Smooth muscle cell (in vitro differentiated cells): ENCODE results near the gene HSD17B13. TPM values are rescaled to one million over a fixed set of nuclear protein-coding genes. Genes with fewer than 3 reads are reported as not detected.

Experiments
- DNase-seq: peaks from one replicate; lab custom pipeline; 2025; ENCODE audit not compliant: unreplicated experiment; lab: John Stamatoyannopoulos, UW
- H2AFZ ChIP-seq: fragments of 200-600 bp; sonication (generic); 2 replicates; pipeline ENCODE4 v1.6.0; 2016; ENCODE audit warnings: antibody characterized with exemption, low read depth, mild to moderate bottlenecking
- H3F3A ChIP-seq: fragments of 200-600 bp; sonication (generic); 2 replicates; pipeline ENCODE4 v1.6.0; 2017; ENCODE audit warnings: antibody characterized with exemption, low read depth
- H3K27ac ChIP-seq: fragments of 200-600 bp; sonication (generic); 2 replicates; pipeline ENCODE4 v1.5.1; 2016; ENCODE audit warnings: low read depth, mild to moderate bottlenecking
- H3K27me3 ChIP-seq: fragments of 200-600 bp; sonication (generic); 2 replicates; pipeline ENCODE4 v1.6.1; 2016; ENCODE audit warnings: low read depth, mild to moderate bottlenecking
- H3K36me3 ChIP-seq: fragments of 200-600 bp; sonication (generic); 2 replicates; pipeline ENCODE4 v1.5.1; 2016; ENCODE audit warnings: low read depth
- H3K4me1 ChIP-seq: fragments of 200-600 bp; sonication (generic); 2 replicates; pipeline ENCODE4 v1.5.1; 2016; ENCODE audit warnings: low read depth
- H3K4me2 ChIP-seq: fragments of 200-600 bp; sonication (generic); 2 replicates; pipeline ENCODE4 v1.6.0; 2016; ENCODE audit warnings: mild to moderate bottlenecking
- H3K4me3 ChIP-seq: fragments of 200-600 bp; sonication (generic); 2 replicates; pipeline ENCODE4 v1.5.1; 2016; ENCODE audit warnings: mild to moderate bottlenecking
- H3K79me2 ChIP-seq: fragments of 200-600 bp; sonication (generic); 2 replicates; pipeline ENCODE4 v1.6.0; 2016; ENCODE audit warnings: low read depth, mild to moderate bottlenecking
- H3K9ac ChIP-seq: fragments of 200-600 bp; sonication (generic); 2 replicates; pipeline ENCODE4 v1.6.0; 2016; ENCODE audit warnings: low read depth
- H3K9me3 ChIP-seq: fragments of 200-600 bp; sonication (generic); replicated peaks from 2 replicates; pipeline ENCODE4 v1.5.1; 2016; ENCODE audit warnings: low read depth
- H4K20me1 ChIP-seq: fragments of 200-600 bp; sonication (generic); 2 replicates; pipeline ENCODE4 v1.6.0; 2016; ENCODE audit warnings: low read depth
- WGBS: methylation state at CpG from one replicate; pipeline ENCODE4 v1.1.7; 2016; ENCODE audit warnings: low lambda C conversion rate; 5-methylcytosine and 5-hydroxymethylcytosine counted together
- polyA plus RNA-seq: library from polyadenylated mRNA; unstranded; fragments of >200 nt; fragmentation: Nextera tagmentation; extraction: Ambion mirVana; gene quantifications from 2 replicates; pipeline ENCODE4 v1.2.1, GENCODE V29; 2016
- total RNA-seq: library from RNA; depleted of rRNA; stranded (reverse); fragments of >200 nt; gene quantifications from 2 replicates; pipeline ENCODE4 v1.2.3, GENCODE V29; 2014
- TF ChIP-seq, protein P1 (sequence below): fragments of 200-600 bp; sonication (generic); IDR thresholded peaks from 2 replicates; pipeline ENCODE4 v1.5.1; 2017; ENCODE audit warnings: borderline replicate concordance, mild to moderate bottlenecking, antibody characterized with exemption; ENCODE audit not compliant: insufficient read depth, poor library complexity, severe bottlenecking

Gene HSD17B13
- total and polyA plus RNA-seq, 2 experiments from 2014 or later, result not detected

DNA sequence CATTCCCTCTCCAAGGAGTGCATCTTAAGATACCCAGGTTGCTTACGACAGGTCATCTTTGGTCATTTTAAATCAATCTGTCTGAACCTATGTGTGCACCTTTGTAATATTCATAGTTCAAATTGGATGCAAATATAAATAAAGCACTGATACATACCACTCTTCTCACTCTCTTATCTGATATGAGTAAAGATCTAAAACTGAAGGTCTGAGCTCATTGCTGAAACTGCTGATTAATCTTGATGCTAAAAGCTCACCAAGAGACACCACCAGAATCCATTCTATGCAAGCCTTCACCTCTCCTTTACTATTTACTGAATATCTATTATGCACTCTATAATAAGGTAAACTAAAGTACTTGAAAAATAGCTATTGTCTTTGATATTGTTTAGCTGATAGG is 16.6 kb downstream of the HSD17B13 start:
- no peak overlapping the region for H3K4me2 ChIP-seq
- no peaks in the 10 kb centered on the region for H4K20me1 ChIP-seq
- no peak overlapping the region for H3K4me3 ChIP-seq
- no peaks in the 10 kb centered on the region for H3K79me2 ChIP-seq
- H3K9ac ChIP-seq, result no peak overlapping the region
- no peaks in the 10 kb centered on the region for H3K27me3 ChIP-seq
- no peak for DNase-seq
- TF ChIP-seq, protein P1, sequence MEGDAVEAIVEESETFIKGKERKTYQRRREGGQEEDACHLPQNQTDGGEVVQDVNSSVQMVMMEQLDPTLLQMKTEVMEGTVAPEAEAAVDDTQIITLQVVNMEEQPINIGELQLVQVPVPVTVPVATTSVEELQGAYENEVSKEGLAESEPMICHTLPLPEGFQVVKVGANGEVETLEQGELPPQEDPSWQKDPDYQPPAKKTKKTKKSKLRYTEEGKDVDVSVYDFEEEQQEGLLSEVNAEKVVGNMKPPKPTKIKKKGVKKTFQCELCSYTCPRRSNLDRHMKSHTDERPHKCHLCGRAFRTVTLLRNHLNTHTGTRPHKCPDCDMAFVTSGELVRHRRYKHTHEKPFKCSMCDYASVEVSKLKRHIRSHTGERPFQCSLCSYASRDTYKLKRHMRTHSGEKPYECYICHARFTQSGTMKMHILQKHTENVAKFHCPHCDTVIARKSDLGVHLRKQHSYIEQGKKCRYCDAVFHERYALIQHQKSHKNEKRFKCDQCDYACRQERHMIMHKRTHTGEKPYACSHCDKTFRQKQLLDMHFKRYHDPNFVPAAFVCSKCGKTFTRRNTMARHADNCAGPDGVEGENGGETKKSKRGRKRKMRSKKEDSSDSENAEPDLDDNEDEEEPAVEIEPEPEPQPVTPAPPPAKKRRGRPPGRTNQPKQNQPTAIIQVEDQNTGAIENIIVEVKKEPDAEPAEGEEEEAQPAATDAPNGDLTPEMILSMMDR, result no peak
- H3K36me3 ChIP-seq, result no peaks in the 10 kb centered on the region
- no peaks in the 10 kb centered on the region for H3K4me1 ChIP-seq
- no peaks in the 10 kb centered on the region for H3K9me3 ChIP-seq
- no peak overlapping the region for H2AFZ ChIP-seq
- 97% methylated on average over 1 of the region's 1 CpG for WGBS
- no peaks in the 10 kb centered on the region for H3F3A ChIP-seq
- H3K27ac ChIP-seq, result no peak overlapping the region

DNA sequence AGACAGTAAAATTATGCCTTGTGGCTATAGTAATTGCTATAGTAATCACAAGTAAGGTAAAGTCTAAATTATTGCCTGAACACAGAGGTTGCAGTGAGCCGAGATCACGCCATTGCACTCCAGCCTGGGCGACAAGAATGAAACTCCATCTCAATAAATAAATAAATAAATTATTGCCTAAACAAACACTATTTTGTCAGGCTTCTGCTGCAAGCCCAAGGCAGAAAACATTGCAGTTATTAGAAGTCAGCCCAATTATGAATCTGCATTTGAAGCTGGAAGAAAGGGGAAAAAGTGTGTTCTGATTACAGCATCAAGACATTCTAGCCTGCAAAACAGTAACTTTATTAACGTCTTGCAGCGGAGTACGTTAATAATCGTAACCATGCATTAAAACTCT is 17.1 kb downstream of the HSD17B13 start:
- Histone ChIP-seq H4K20me1 (no peaks in the 10 kb centered on the region), H2AFZ (no peak overlapping the region), H3K9me3 (no peaks in the 10 kb centered on the region), H3K4me1 (no peaks in the 10 kb centered on the region), H3K4me3 (no peak overlapping the region), H3F3A (no peaks in the 10 kb centered on the region), H3K36me3 (no peaks in the 10 kb centered on the region), H3K4me2 (no peak overlapping the region), H3K27ac (no peak overlapping the region), H3K9ac (no peak overlapping the region), H3K79me2 (no peaks in the 10 kb centered on the region), H3K27me3 (no peaks in the 10 kb centered on the region)
- DNase-seq, result no peak
- WGBS, result 94% methylated on average over 7 of the region's 7 CpGs
- TF ChIP-seq, protein P1, result no peak

- no peaks in the 10 kb centered on the region for H3K9me3 ChIP-seq
- peak overlapping the region; percentile 30 for H2AFZ ChIP-seq
- TF ChIP-seq, protein P1, result no peak
- H3K4me3 ChIP-seq, result peak overlapping the region; percentile 13
- no peak overlapping the region for H3K4me2 ChIP-seq
- H3K36me3 ChIP-seq, result no peaks in the 10 kb centered on the region
- no peak overlapping the region for H3K9ac ChIP-seq
- no peaks in the 10 kb centered on the region for H3F3A ChIP-seq
- H3K4me1 ChIP-seq, result no peaks in the 10 kb centered on the region
- no peaks in the 10 kb centered on the region for H3K79me2 ChIP-seq
- H4K20me1 ChIP-seq, result no peaks in the 10 kb centered on the region
- H3K27ac ChIP-seq, result no peak overlapping the region
- WGBS, result 87% methylated on average over 10 of the region's 10 CpGs
- H3K27me3 ChIP-seq, result no peaks in the 10 kb centered on the region
- DNase-seq, result no peak
Measured at GRCh38 chr4:87304745-87305432, 17.8 kb downstream of the HSD17B13 start.

DNA sequence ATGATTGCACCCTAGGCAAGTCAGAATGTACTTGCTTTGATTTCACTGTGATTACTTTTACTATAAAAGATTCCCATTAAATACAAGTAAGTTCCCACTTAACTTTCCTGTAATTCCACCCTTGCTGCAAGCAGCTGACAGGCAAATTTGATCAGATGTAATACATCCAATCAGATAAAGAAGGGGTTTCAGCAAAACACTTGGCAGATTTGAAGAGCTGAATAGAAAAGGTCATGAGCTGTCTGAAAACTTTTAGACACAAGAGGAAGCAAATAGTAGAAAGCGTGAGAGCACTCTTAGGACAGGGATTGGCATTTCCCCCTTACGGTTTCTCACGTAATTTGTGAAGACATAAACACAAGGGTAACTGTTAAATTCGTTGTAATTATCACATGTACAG is 22.8 kb downstream of the HSD17B13 start:
- DNase-seq, result no peak
- Histone ChIP-seq H3K9me3 (no peaks in the 10 kb centered on the region), H3K27ac (no peak overlapping the region), H3K4me2 (no peak overlapping the region), H3K36me3 (no peaks in the 10 kb centered on the region), H4K20me1 (no peaks in the 10 kb centered on the region), H3K79me2 (no peaks in the 10 kb centered on the region), H3K4me1 (no peaks in the 10 kb centered on the region), H3K4me3 (no peak overlapping the region), H3K9ac (no peak overlapping the region), H3F3A (no peaks in the 10 kb centered on the region), H2AFZ (no peak overlapping the region), H3K27me3 (no peaks in the 10 kb centered on the region)
- TF ChIP-seq, protein P1, result no peak
- 96% methylated on average over 4 of the region's 4 CpGs for WGBS
